ENCODE results near the gene TNFSF13B. TPM values are rescaled to one million over a fixed set of nuclear protein-coding genes. Genes with fewer than 3 reads are reported as not detected.

Gene TNFSF13B
- total RNA-seq, 6 donors from 2014 or later: 14.0 to 34.6 (median 19.7) TPM

DNA sequence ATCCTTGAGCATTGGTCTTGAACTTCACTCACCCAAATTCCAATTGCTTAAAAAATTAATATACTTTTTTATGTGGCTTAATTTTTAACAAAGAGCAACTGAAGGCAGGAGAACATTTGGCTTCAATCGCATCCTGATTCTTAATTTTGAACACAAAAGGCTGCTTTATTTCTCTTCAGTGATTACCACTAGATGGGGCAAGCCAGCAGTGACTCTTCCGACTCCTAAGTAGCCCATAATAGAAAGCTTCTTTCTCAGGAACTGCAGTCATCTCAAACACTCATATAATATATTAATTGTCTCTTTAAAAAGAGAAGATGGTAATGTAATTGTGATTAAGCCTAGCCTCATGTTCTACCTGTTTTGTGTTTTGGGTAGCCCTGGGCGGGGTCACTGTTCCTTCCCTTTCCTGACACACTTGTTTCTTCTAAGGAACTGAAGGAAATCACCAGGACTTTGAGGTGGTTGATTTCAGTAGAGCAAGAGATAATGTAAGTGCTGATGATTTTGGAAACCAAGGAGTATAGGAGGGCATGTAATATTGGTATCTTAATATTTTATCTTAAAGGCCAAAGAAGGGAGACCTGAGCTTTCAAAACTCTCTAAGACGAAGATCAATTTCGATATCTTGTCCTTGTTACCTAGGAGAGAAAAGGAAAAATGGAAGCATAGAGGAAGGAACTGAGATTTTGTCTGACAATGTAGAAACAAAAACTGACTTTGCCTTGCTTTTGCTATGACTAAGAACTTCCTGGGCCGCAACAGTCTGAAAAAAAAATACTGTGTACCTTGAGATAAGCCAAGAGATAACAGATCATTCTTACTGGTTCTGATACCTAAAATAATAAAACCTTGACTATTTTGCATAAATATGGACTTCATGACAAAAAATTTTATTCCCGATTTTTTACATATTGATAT is 73.1 kb downstream of the TNFSF13B start:
- peak overlapping the region in 1 of 4 donors; percentile 30 for H3K27ac ChIP-seq
- H3K9me3 ChIP-seq: no peaks in the 10 kb centered on the region
- H3K27me3 ChIP-seq: no peaks in the 10 kb centered on the region
- TF ChIP-seq EP300 (IDR thresholded peaks at IDR 0.05): no peak
- TF ChIP-seq, protein P1, sequence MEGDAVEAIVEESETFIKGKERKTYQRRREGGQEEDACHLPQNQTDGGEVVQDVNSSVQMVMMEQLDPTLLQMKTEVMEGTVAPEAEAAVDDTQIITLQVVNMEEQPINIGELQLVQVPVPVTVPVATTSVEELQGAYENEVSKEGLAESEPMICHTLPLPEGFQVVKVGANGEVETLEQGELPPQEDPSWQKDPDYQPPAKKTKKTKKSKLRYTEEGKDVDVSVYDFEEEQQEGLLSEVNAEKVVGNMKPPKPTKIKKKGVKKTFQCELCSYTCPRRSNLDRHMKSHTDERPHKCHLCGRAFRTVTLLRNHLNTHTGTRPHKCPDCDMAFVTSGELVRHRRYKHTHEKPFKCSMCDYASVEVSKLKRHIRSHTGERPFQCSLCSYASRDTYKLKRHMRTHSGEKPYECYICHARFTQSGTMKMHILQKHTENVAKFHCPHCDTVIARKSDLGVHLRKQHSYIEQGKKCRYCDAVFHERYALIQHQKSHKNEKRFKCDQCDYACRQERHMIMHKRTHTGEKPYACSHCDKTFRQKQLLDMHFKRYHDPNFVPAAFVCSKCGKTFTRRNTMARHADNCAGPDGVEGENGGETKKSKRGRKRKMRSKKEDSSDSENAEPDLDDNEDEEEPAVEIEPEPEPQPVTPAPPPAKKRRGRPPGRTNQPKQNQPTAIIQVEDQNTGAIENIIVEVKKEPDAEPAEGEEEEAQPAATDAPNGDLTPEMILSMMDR (IDR thresholded peaks at IDR 0.05): peak in 2 of 6 experiments; percentile 21 to 38
- DNase-seq: no peak
- H3K4me1 ChIP-seq: no peaks in the 10 kb centered on the region
- H3K36me3 ChIP-seq: no peaks in the 10 kb centered on the region
- H3K4me3 ChIP-seq: no peak overlapping the region
- ATAC-seq (ENCODE audit: low FRiP score in 2 of 2): peak in 1 of 2 donors; percentile 78
- 45 to 54% methylated on average over 7 of the region's 7 CpGs for whole genome bisulfite sequencing, 2 donors

DNA sequence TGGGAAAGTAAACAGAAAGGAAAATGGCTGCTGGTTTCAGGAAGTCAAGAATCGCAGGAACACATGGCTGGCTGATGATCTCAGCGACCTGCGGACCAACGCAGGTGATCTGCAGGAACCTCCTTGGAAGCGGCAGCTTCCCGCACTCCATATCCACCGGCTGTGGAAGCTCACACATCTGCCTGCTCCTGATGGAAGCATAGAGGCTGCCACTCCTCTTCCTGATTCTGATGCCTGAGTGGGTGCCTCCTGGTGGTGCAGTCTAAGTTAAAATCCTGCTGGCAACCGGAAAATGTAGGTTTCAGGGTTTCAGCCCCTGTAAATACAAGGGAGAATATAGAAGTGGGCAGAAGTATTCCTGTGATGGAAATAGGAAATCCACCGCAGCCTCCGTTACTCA is 75.5 kb downstream of the TNFSF13B start:
- TF ChIP-seq POLR2AphosphoS5 (IDR thresholded peaks at IDR 0.05) (no peak), EP300 (IDR thresholded peaks at IDR 0.05) (no peak), POLR2A (IDR thresholded peaks at IDR 0.05) (no peak)
- TF ChIP-seq, protein P1 (IDR thresholded peaks at IDR 0.05): no peak
- no peaks in the 10 kb centered on the region for H3K4me1 ChIP-seq
- H3K4me3 ChIP-seq: no peak overlapping the region
- WGBS, 2 donors: 86 to 90% methylated on average over 10 of the region's 10 CpGs
- H3K27me3 ChIP-seq: no peaks in the 10 kb centered on the region
- ATAC-seq (ENCODE audit: low FRiP score in 2 of 2) (no peak), DNase-seq (no peak)
- H3K9me3 ChIP-seq: no peaks in the 10 kb centered on the region
- no peak overlapping the region for H3K27ac ChIP-seq
- H3K36me3 ChIP-seq: no peaks in the 10 kb centered on the region

DNA sequence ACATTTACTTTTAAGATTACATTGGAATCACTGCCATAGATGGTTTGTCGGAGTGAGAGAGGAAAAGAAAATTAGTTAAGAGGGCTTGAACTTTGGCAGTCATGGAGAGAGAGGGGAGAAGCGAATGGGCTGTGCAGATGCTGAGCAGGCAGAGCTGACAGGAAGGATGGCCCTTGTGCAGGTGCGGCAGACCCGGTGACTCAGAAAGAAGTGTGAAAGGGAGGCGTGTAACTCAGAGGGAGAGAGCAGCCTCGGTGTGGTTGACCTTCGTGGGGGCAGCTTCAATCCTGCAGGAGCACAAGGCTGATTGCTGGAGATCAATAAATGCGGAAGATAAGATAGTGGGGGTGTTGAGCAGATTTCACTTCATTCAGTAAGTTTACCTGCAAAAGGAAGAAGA is 76.9 kb downstream of the TNFSF13B start:
- ATAC-seq (ENCODE audit: low FRiP score in 2 of 2): no peak
- no peak overlapping the region for H3K4me3 ChIP-seq

DNA sequence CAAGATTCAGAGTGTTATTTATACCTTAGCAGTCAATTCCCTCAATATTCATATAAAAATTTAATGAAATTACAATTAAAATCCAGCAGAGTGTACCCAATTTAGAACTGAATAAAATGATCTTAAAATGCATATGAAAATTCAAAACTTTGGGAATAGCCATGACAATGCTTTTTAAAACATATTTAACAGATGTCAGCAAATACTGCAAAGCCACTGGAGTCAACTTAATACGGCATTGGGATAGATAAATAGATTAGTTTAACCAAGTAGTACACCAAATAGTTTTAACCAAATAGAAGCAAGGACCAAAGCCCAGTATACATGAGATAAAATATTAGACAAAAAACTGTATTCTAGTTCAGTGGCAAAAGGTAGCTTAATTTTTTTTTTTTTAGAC is 79.8 kb downstream of the TNFSF13B start:
- no peak overlapping the region for H3K27ac ChIP-seq
- DNase-seq (no peak), ATAC-seq (ENCODE audit: low FRiP score in 2 of 2) (no peak)
- no peaks in the 10 kb centered on the region for H3K4me1 ChIP-seq
- H3K36me3 ChIP-seq: no peaks in the 10 kb centered on the region
- no peaks in the 10 kb centered on the region for H3K9me3 ChIP-seq
- 44 to 48% methylated on average over 1 of the region's 1 CpG for WGBS, 2 donors
- TF ChIP-seq POLR2A (IDR thresholded peaks at IDR 0.05): no peak
- TF ChIP-seq EP300 (IDR thresholded peaks at IDR 0.05): no peak
- TF ChIP-seq, protein P1 (IDR thresholded peaks at IDR 0.05): no peak
- TF ChIP-seq POLR2AphosphoS5 (IDR thresholded peaks at IDR 0.05): no peak
- H3K27me3 ChIP-seq: no peaks in the 10 kb centered on the region
- H3K4me3 ChIP-seq: no peak overlapping the region

More for the DNA sequence above, 76.9 kb downstream of the TNFSF13B start:
- TF ChIP-seq POLR2AphosphoS5 (IDR thresholded peaks at IDR 0.05) (no peak), POLR2A (IDR thresholded peaks at IDR 0.05) (no peak)
- TF ChIP-seq, protein P1 (IDR thresholded peaks at IDR 0.05): no peak
- no peaks in the 10 kb centered on the region for H3K4me1 ChIP-seq
- no peaks in the 10 kb centered on the region for H3K9me3 ChIP-seq
- H3K27ac ChIP-seq: no peak overlapping the region
- no peaks in the 10 kb centered on the region for H3K27me3 ChIP-seq
- no peaks in the 10 kb centered on the region for H3K36me3 ChIP-seq
- DNase-seq: no peak
- whole genome bisulfite sequencing, 2 donors: 59 to 71% methylated on average over 8 of the region's 8 CpGs

DNA sequence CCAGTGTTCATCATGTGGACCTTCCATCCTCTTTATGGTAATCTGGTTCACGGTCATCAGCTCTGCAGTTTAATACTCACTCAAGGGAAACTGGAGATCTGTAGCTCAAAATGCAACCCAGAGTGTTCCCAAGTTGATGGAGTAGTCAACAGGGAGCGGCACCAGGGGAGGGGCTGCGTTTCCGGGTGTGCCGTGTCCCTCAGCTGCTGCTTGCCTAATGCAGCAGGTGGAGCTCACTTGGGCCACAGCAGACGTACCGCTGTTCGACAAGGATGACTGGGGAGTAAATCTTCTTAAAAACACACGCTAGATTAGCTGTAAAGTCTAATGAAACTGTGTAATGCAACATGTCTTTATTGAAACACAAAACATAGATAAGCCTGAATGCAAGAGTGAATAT is 81.1 kb downstream of the TNFSF13B start:
- DNase-seq (peak in 1 of 2 donors; percentile 30), ATAC-seq (ENCODE audit: low FRiP score in 2 of 2) (no peak)
- Histone ChIP-seq H3K36me3 (no peaks in the 10 kb centered on the region), H3K9me3 (no peaks in the 10 kb centered on the region), H3K27me3 (no peaks in the 10 kb centered on the region), H3K27ac (no peak overlapping the region), H3K4me3 (no peak overlapping the region), H3K4me1 (no peaks in the 10 kb centered on the region)
- 89 to 96% methylated on average over 9 of the region's 9 CpGs for WGBS, 2 donors
- TF ChIP-seq POLR2A (IDR thresholded peaks at IDR 0.05) (no peak), EP300 (IDR thresholded peaks at IDR 0.05) (no peak), POLR2AphosphoS5 (IDR thresholded peaks at IDR 0.05) (no peak)
- TF ChIP-seq, protein P1 (IDR thresholded peaks at IDR 0.05): no peak
